ENCODE data around the gene ENGASE.

DNA sequence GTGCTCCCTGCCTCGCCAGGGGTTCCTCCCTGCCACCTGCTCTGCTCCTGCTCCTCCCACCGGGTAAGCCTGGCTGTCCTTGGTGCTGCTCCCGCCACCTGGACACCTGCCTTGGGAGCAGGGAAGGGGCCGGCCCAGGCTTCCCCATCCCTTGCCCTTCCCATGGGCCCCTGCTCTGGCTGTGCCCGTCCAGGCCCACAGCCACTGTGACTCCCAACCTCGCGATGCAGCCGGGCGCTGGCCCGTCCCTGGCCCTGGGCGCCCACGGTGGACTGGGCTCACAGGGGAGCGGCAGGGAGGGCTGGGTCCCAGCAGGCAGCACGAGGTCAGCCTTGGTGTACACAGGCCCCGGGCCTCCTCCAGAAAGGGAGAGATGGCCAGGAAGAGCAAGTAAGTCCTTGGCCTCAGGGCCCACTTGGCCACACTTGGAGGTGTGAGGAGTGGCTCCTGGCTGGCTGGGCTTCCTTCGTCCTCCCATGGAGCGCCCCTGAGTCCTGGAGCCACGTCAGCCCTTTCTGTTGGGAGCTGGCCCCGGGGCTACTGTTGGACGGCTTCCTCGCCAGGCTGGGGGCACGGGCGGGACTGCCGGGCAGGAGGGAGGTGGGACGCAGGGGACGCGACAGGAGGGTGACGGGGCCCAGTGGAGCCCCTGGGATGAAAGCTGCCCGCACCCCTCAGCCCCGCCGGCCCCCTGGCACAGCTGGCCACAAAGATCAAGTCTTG, 15.3 kb downstream of the ENGASE start:
- TF ChIP-seq SIN3A (IDR thresholded peaks at IDR 0.05; ENCODE audit: borderline replicate concordance, insufficient read depth, low read length) (no peak), POLR2AphosphoS5 (IDR thresholded peaks at IDR 0.05; ENCODE audit: low read depth, low read length) (no peak), TAF1 (IDR thresholded peaks at IDR 0.05; ENCODE audit: borderline replicate concordance, insufficient read depth, low read length) (no peak)
- TF ChIP-seq, protein P1, sequence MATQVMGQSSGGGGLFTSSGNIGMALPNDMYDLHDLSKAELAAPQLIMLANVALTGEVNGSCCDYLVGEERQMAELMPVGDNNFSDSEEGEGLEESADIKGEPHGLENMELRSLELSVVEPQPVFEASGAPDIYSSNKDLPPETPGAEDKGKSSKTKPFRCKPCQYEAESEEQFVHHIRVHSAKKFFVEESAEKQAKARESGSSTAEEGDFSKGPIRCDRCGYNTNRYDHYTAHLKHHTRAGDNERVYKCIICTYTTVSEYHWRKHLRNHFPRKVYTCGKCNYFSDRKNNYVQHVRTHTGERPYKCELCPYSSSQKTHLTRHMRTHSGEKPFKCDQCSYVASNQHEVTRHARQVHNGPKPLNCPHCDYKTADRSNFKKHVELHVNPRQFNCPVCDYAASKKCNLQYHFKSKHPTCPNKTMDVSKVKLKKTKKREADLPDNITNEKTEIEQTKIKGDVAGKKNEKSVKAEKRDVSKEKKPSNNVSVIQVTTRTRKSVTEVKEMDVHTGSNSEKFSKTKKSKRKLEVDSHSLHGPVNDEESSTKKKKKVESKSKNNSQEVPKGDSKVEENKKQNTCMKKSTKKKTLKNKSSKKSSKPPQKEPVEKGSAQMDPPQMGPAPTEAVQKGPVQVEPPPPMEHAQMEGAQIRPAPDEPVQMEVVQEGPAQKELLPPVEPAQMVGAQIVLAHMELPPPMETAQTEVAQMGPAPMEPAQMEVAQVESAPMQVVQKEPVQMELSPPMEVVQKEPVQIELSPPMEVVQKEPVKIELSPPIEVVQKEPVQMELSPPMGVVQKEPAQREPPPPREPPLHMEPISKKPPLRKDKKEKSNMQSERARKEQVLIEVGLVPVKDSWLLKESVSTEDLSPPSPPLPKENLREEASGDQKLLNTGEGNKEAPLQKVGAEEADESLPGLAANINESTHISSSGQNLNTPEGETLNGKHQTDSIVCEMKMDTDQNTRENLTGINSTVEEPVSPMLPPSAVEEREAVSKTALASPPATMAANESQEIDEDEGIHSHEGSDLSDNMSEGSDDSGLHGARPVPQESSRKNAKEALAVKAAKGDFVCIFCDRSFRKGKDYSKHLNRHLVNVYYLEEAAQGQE (IDR thresholded peaks at IDR 0.05; ENCODE audit: insufficient read depth in 1 of 2, low read depth in 2 of 2, low read length in 2 of 2): no peak
